H1 (cell line): ENCODE measurements around the gene CEP44. TPM values are rescaled to one million over a fixed set of nuclear protein-coding genes. Genes with fewer than 3 reads are reported as not detected.

Experiments
- CTCF ChIA-PET: fragments of 300-600 bp; sonication (Branson Sonifier 250); formaldehyde crosslinking; loops from one replicate; lab custom pipeline; 2021; ENCODE audit not compliant: partially characterized antibody; lab: Charles Lee
- POLR2A ChIA-PET: fragments of 300-600 bp; sonication (Branson Sonifier 250); formaldehyde crosslinking; loops from one replicate; lab custom pipeline; 2021; ENCODE audit warnings: inconsistent platforms; ENCODE audit not compliant: partially characterized antibody; lab: Charles Lee
- DNase-seq, 2 experiments: peaks; one replicate each; pipeline versions ENCODE4 v3.0.0 to v3.0.0-alpha.2; 2010 to 2022; ENCODE audit warnings: low spot score in 2 of 2, low read depth in 1 of 2, mixed read lengths in 1 of 2
- FAIRE-seq: peaks from 2 replicates; lab custom pipeline; 2011; peaks lifted over from hg19 to GRCh38; lab: Jason Lieb, UNC
- H2AFZ ChIP-seq: 2 replicates; pipeline ENCODE4 v1.8.1; 2012; ENCODE audit warnings: low read length, inconsistent platforms
- H2AK5ac ChIP-seq: 2 replicates; pipeline ENCODE4 v1.6.1; 2013; ENCODE audit warnings: low read depth, low read length
- H2BK120ac ChIP-seq: replicated peaks from 2 replicates; pipeline ENCODE3; 2013; ENCODE audit warnings: low read depth, low read length, inconsistent platforms
- H2BK12ac ChIP-seq: 2 replicates; pipeline ENCODE4 v1.6.1; 2013; ENCODE audit warnings: low read depth, low read length
- H2BK15ac ChIP-seq: 2 replicates; pipeline ENCODE4 v1.6.1; 2013; ENCODE audit warnings: low read length
- H2BK20ac ChIP-seq: 2 replicates; pipeline ENCODE4 v1.6.1; 2013; ENCODE audit warnings: low read length
- H2BK5ac ChIP-seq: 2 replicates; pipeline ENCODE4 v1.6.1; 2013; ENCODE audit warnings: low read depth, low read length
- H3K14ac ChIP-seq: 2 replicates; pipeline ENCODE4 v1.6.1; 2013; ENCODE audit warnings: inconsistent platforms; ENCODE audit not compliant: insufficient read length
- H3K18ac ChIP-seq: 2 replicates; pipeline ENCODE4 v1.6.1; 2013; ENCODE audit warnings: low read length; ENCODE audit errors: extremely low read depth
- H3K23ac ChIP-seq: 2 replicates; pipeline ENCODE4 v1.6.1; 2013; ENCODE audit warnings: inconsistent platforms; ENCODE audit not compliant: insufficient read length
- H3K23me2 ChIP-seq: 2 replicates; pipeline ENCODE4 v1.6.1; 2013; ENCODE audit warnings: low read depth, low read length
- H3K27ac ChIP-seq: 2 replicates; pipeline ENCODE4 v1.6.1; 2011; ENCODE audit warnings: low read depth, low read length, inconsistent platforms
- H3K27me3 ChIP-seq, 4 experiments: replicated peaks in 1 of 4; 1 replicate in 1 of 4; 2 replicates in 3 of 4; pipeline versions ENCODE4 v1.6.1 to v1.8.1; 2011 to 2013; ENCODE audit warnings: low read length in 3 of 4, mild to moderate bottlenecking in 3 of 4, inconsistent platforms in 2 of 4, mixed read lengths in 2 of 4, moderate library complexity in 1 of 4; ENCODE audit not compliant: control insufficient read depth in 3 of 4, insufficient read depth in 3 of 4; ENCODE audit errors: extremely low read depth in 1 of 4
- H3K36me3 ChIP-seq, 4 experiments: 2 replicates each; pipeline versions ENCODE4 v1.6.1 to v1.8.1; 2011 to 2013; ENCODE audit warnings: mild to moderate bottlenecking in 4 of 4, low read length in 3 of 4, moderate library complexity in 2 of 4, control low read depth in 1 of 4, inconsistent platforms in 1 of 4; ENCODE audit not compliant: insufficient read depth in 4 of 4, control insufficient read depth in 2 of 4
- H3K4ac ChIP-seq: replicated peaks from 2 replicates; pipeline ENCODE3; 2013; ENCODE audit warnings: low read length, low read depth, mixed read lengths, inconsistent platforms; ENCODE audit not compliant: insufficient read length
- H3K4me1 ChIP-seq, 4 experiments: replicated peaks in 1 of 4; 1 replicate in 1 of 4; 2 replicates in 3 of 4; pipeline versions ENCODE4 v1.6.1 to v1.8.1; 2011 to 2013; ENCODE audit warnings: low read length in 3 of 4, inconsistent platforms in 2 of 4, mixed read lengths in 1 of 4; ENCODE audit not compliant: insufficient read depth in 4 of 4, control insufficient read depth in 3 of 4
- H3K4me2 ChIP-seq, 2 experiments: 2 replicates each; pipeline versions ENCODE4 v1.6.1 to v1.8.1; 2011 to 2013; ENCODE audit warnings: low read depth in 2 of 2, low read length in 2 of 2, control low read depth in 1 of 2, inconsistent platforms in 1 of 2, mild to moderate bottlenecking in 1 of 2; ENCODE audit not compliant: insufficient read depth in 1 of 2
- H3K4me3 ChIP-seq, 4 experiments: fragments of 200-600, 300-600 bp in 1 of 4; sonication (generic), shearing (Covaris generic), sonication (Bioruptor Twin) in 1 of 4; 2 replicates each; pipeline versions ENCODE4 v1.5.1 to v1.8.1; 2011 to 2016; ENCODE audit warnings: low read length in 4 of 4, low read depth in 3 of 4, control low read depth in 2 of 4, inconsistent platforms in 2 of 4, mild to moderate bottlenecking in 2 of 4, mixed read lengths in 1 of 4, moderate library complexity in 1 of 4; ENCODE audit not compliant: insufficient read depth in 2 of 4; ENCODE audit errors: extremely low read depth in 1 of 4
- H3K56ac ChIP-seq: replicated peaks from 2 replicates; pipeline ENCODE3; 2013; ENCODE audit warnings: low read depth, mild to moderate bottlenecking, mixed read lengths, low read length, inconsistent platforms; ENCODE audit not compliant: insufficient read length
- H3K79me1 ChIP-seq: 2 replicates; pipeline ENCODE4 v1.6.1; 2013; ENCODE audit warnings: low read depth, low read length, control low read depth
- H3K79me2 ChIP-seq, 2 experiments: 2 replicates each; pipeline versions ENCODE4 v1.6.1 to v1.8.1; 2012 to 2013; ENCODE audit warnings: low read length in 2 of 2, mild to moderate bottlenecking in 2 of 2, inconsistent platforms in 1 of 2; ENCODE audit not compliant: insufficient read depth in 2 of 2, control insufficient read depth in 1 of 2
- H3K9ac ChIP-seq, 4 experiments: replicated peaks in 1 of 4; 1 replicate in 1 of 4; 2 replicates in 3 of 4; pipeline versions ENCODE4 v1.6.1 to v1.8.1; 2011 to 2013; ENCODE audit warnings: low read depth in 3 of 4, low read length in 3 of 4, control low read depth in 2 of 4, mild to moderate bottlenecking in 2 of 4, moderate library complexity in 2 of 4, inconsistent platforms in 1 of 4; ENCODE audit errors: extremely low read depth in 1 of 4
- H3K9me3 ChIP-seq, 2 experiments: 2 replicates each; pipeline versions ENCODE4 v1.6.1 to v1.8.1; 2012 to 2013; ENCODE audit warnings: mild to moderate bottlenecking in 2 of 2, moderate library complexity in 2 of 2, control low read depth in 1 of 2, inconsistent platforms in 1 of 2, low read depth in 1 of 2, low read length in 1 of 2, mixed read lengths in 1 of 2; ENCODE audit not compliant: insufficient read depth in 2 of 2
- H4K20me1 ChIP-seq, 2 experiments: replicated peaks in 1 of 2; 2 replicates each; pipeline versions ENCODE3 to v1.8.1; 2011 to 2013; ENCODE audit warnings: inconsistent platforms in 2 of 2, low read length in 2 of 2, mild to moderate bottlenecking in 1 of 2; ENCODE audit not compliant: insufficient read depth in 2 of 2, control insufficient read depth in 1 of 2
- H4K5ac ChIP-seq: 2 replicates; pipeline ENCODE4 v1.6.1; 2013; ENCODE audit warnings: low read length, low read depth, mixed read lengths, inconsistent platforms; ENCODE audit not compliant: insufficient read length
- H4K8ac ChIP-seq: 2 replicates; pipeline ENCODE4 v1.8.0; 2013; ENCODE audit warnings: mild to moderate bottlenecking, moderate library complexity, low read length, inconsistent platforms; ENCODE audit not compliant: insufficient read depth; ENCODE audit errors: extremely low read depth
- H4K91ac ChIP-seq: replicated peaks from 2 replicates; pipeline ENCODE3; 2013; ENCODE audit warnings: low read length, mixed read lengths, inconsistent platforms; ENCODE audit not compliant: insufficient read length
- CEBPB ChIP-seq: IDR thresholded peaks from 2 replicates; pipeline ENCODE4 v1.6.1; 2012; ENCODE audit warnings: low read depth, low read length
- FOSL1 ChIP-seq: IDR thresholded peaks from 2 replicates; pipeline ENCODE4 v1.6.1; 2011; ENCODE audit warnings: mild to moderate bottlenecking, low read depth, low read length, moderate library complexity; ENCODE audit not compliant: insufficient read depth
- WGBS, 2 experiments: shearing (Covaris generic) in 1 of 2; methylation state at CpG; one replicate each; pipeline versions ENCODE4 v1.1.6 to v1.1.7; 2013 to 2015; ENCODE audit warnings: low lambda C conversion rate in 2 of 2, mixed read lengths in 2 of 2, inconsistent platforms in 1 of 2, low coverage in 1 of 2, missing lambda C conversion rate in 1 of 2; ENCODE audit not compliant: insufficient replicate concordance in 2 of 2, insufficient coverage in 1 of 2, insufficient read length in 1 of 2; ENCODE audit errors: extremely low coverage in 1 of 2, missing lambda C conversion rate in 1 of 2; 5-methylcytosine and 5-hydroxymethylcytosine counted together
- polyA plus RNA-seq, 7 experiments: library from polyadenylated mRNA; depleted of rRNA in 3 of 7; stranded (reverse) in 5 of 7; unstranded in 2 of 7; fragments of >200 nt in 5 of 7; fragments of 200-250 nt in 2 of 7; gene quantifications; 1 replicate in 5 of 7; 2 replicates in 1 of 7; 4 replicates in 1 of 7; pipeline versions ENCODE4 v1.2.1 to v1.2.3, GENCODE V29; 2011 to 2013; ENCODE audit warnings: missing spikeins in 2 of 7, mixed read lengths in 2 of 7
- total RNA-seq: library from RNA; stranded (reverse); fragmentation: NEBNext Ultra II Directional; extraction: Animal tissue kit (Norgen Biotek cat#: 25700); gene quantifications from 2 replicates; pipeline ENCODE4 v1.2.1, GENCODE V29; 2021

The CEP44 gene
- total and polyA plus RNA-seq, 2 of the 8 experiments (the other 6 are each of a cell fraction or from before 2014, with no cell fraction given) = 3.4 to 17.1 TPM

DNA sequence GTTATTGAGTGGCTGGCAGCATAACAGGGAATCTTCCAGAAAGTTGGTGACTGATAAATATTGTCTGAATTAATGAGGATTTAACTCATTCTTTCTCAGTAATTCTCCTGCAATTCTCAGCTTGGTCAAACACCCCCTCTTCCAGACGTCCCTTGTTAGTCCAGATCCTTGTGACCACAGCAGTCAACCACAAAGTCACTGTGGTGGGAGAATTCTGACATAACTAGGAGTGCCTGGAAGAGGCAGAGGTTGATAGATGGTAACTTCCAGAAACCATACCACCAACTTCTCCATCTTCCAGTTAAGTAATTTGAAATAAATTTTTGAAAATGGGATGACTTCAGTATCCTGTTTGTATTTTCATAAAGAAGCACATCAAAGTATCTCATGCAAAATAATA is 90.1 kb downstream of the CEP44 start:
- Histone ChIP-seq H4K5ac (no peak overlapping the region), H3K23me2 (no peaks in the 10 kb centered on the region), H3K4ac (no peak overlapping the region), H3K23ac (no peak overlapping the region), H3K4me1 (no peaks in the 10 kb centered on the region), H2BK20ac (no peak overlapping the region), H3K56ac (no peak overlapping the region), H4K20me1 (no peaks in the 10 kb centered on the region), H3K4me3 (no peak overlapping the region), H3K27me3 (peaks cover 0 to 5% (median 0%) of the 10 kb centered on the region in 4 experiments; a peak in 4 of 7 replicates), H3K79me1 (no peaks in the 10 kb centered on the region), H2BK12ac (no peak overlapping the region), H4K8ac (no peak overlapping the region), H2BK15ac (no peak overlapping the region), H3K27ac (no peak overlapping the region), H2BK5ac (no peak overlapping the region), H2AK5ac (no peak overlapping the region), H3K18ac (no peak overlapping the region), H3K36me3 (no peaks in the 10 kb centered on the region), H3K14ac (no peak overlapping the region), H2AFZ (no peak overlapping the region), H2BK120ac (no peak overlapping the region), H3K79me2 (no peaks in the 10 kb centered on the region), H3K9me3 (no peaks in the 10 kb centered on the region), H3K4me2 (no peak overlapping the region), H3K9ac (no peak overlapping the region), H4K91ac (no peak overlapping the region)
- CTCF ChIA-PET = no interaction called here
- POLR2A ChIA-PET = no interaction called here
- FAIRE-seq (no peak), DNase-seq (no peak)
- 88% methylated on average over 1 of the region's 1 CpG; no CpG with 5 or more reads in 1 of the 2 experiments for WGBS, 2 experiments
- TF ChIP-seq CEBPB = no peak
- TF ChIP-seq FOSL1 = no peak
